ENCODE data around the gene VMAC.

The VMAC gene

GRCh38 chr19:5954293-5954692 is 49.6 kb downstream of the VMAC start:
- no peak for DNase-seq

- no peak for DNase-seq
Observed at GRCh38 chr19:5955636-5955935, 50.9 kb downstream of the VMAC start.

- DNase-seq: no peak
Observed at GRCh38 chr19:5956323-5956722, 51.7 kb downstream of the VMAC start.

- no peak for DNase-seq
Observed at GRCh38 chr19:5956728-5957127, 52.1 kb downstream of the VMAC start.

GRCh38 chr19:5957170-5957569 is 52.5 kb downstream of the VMAC start:
- no peak for DNase-seq

- no peak for DNase-seq
Observed at GRCh38 chr19:5958074-5958850, 53.6 kb downstream of the VMAC start.

- no peak for DNase-seq
Observed at GRCh38 chr19:5958851-5959122, 54.1 kb downstream of the VMAC start.

- no peak for DNase-seq
Observed at GRCh38 chr19:5959260-5960004, 54.8 kb downstream of the VMAC start.
